HG03039 (cell line): ENCODE data around the gene SLF1.

Experiments used
- ATAC-seq: cut with Tn5 transposase; IDR thresholded peaks from one replicate; pipeline ENCODE4 v1.9.1; 2021; ENCODE audit warnings: mild to moderate bottlenecking, moderate library complexity; ENCODE audit not compliant: unreplicated experiment

SLF1 gene

GRCh38 chr5:94660506-94660905 lies 42.0 kb downstream of the SLF1 start:
- ATAC-seq, result no peak

GRCh38 chr5:94661086-94661485 lies 42.6 kb downstream of the SLF1 start:
- no peak for ATAC-seq

GRCh38 chr5:94667937-94668336 lies 49.5 kb downstream of the SLF1 start:
- no peak for ATAC-seq

GRCh38 chr5:94670726-94671125 lies 52.3 kb downstream of the SLF1 start:
- ATAC-seq, result no peak

- ATAC-seq, result no peak
Observed at GRCh38 chr5:94672746-94673145, 54.3 kb downstream of the SLF1 start.

GRCh38 chr5:94674490-94675382 lies 56.3 kb downstream of the SLF1 start:
- no peak for ATAC-seq

- ATAC-seq, result no peak
Observed at GRCh38 chr5:94675965-94676618, 57.6 kb downstream of the SLF1 start.

- ATAC-seq, result no peak
Observed at GRCh38 chr5:94682814-94683520, 64.5 kb downstream of the SLF1 start.

GRCh38 chr5:94689908-94690307 lies 71.4 kb downstream of the SLF1 start:
- ATAC-seq, result no peak

- ATAC-seq, result no peak
Observed at GRCh38 chr5:94690778-94691177, 72.3 kb downstream of the SLF1 start.

- ATAC-seq, result no peak
Observed at GRCh38 chr5:94691291-94691690, 72.8 kb downstream of the SLF1 start.

- no peak for ATAC-seq
Observed at GRCh38 chr5:94691949-94692348, 73.5 kb downstream of the SLF1 start.

- ATAC-seq, result no peak
Observed at GRCh38 chr5:94692581-94692980, 74.1 kb downstream of the SLF1 start.

- no peak for ATAC-seq
Observed at GRCh38 chr5:94693043-94693822, 74.8 kb downstream of the SLF1 start.

GRCh38 chr5:94693845-94694370 lies 75.4 kb downstream of the SLF1 start:
- no peak for ATAC-seq

- no peak for ATAC-seq
Observed at GRCh38 chr5:94694671-94695070, 76.2 kb downstream of the SLF1 start.

GRCh38 chr5:94698197-94698596 lies 79.7 kb downstream of the SLF1 start:
- no peak for ATAC-seq

- no peak for ATAC-seq
Observed at GRCh38 chr5:94699562-94699961, 81.1 kb downstream of the SLF1 start.

GRCh38 chr5:94700592-94700991 lies 82.1 kb downstream of the SLF1 start:
- peak; percentile 66 for ATAC-seq

GRCh38 chr5:94702729-94703128 lies 84.3 kb downstream of the SLF1 start:
- no peak for ATAC-seq

- ATAC-seq, result no peak
Observed at GRCh38 chr5:94705427-94705826, 87.0 kb downstream of the SLF1 start.
